GM06990 (cell line): ENCODE results near the gene ZNF79.

ENCODE experiments used
- DNase-seq: peaks from one replicate; pipeline ENCODE4 v3.0.0-alpha.2; 2011; ENCODE audit not compliant: insufficient read length; ENCODE audit errors: extremely low read depth
- H3K27me3 ChIP-seq: replicated peaks from 2 replicates; pipeline ENCODE4 v1.6.0; 2011; ENCODE audit warnings: low read length; ENCODE audit not compliant: control insufficient read depth, insufficient read depth
- H3K36me3 ChIP-seq: 2 replicates; pipeline ENCODE4 v1.5.1; 2011; ENCODE audit warnings: low read length; ENCODE audit not compliant: control insufficient read depth, insufficient read depth
- H3K4me3 ChIP-seq: replicated peaks from 2 replicates; pipeline ENCODE4 v1.5.1; 2011; ENCODE audit warnings: low read depth, mild to moderate bottlenecking, control low read depth, low read length
- CTCF ChIP-seq: IDR thresholded peaks from 2 replicates; pipeline ENCODE4 v1.5.1; 2011; ENCODE audit warnings: low read length, control low read depth, mild to moderate bottlenecking, inconsistent platforms; ENCODE audit not compliant: insufficient read depth, poor library complexity, severe bottlenecking

ZNF79 gene

GRCh38 chr9:127406799-127407491 is 17.2 kb upstream of the ZNF79 start:
- DNase-seq: no peak
- no peak for TF ChIP-seq CTCF
- H3K4me3 ChIP-seq: no peak overlapping the region
- no peaks in the 10 kb centered on the region for H3K27me3 ChIP-seq
- H3K36me3 ChIP-seq: peaks cover 1% of the 10 kb centered on the region

- TF ChIP-seq CTCF: no peak
- no peak for DNase-seq
- H3K36me3 ChIP-seq: peaks cover 1% of the 10 kb centered on the region
These were observed 16.7 kb upstream of the ZNF79 start for GRCh38 chr9:127407492-127407843.

GRCh38 chr9:127411122-127411521 is 13.1 kb upstream of the ZNF79 start:
- Histone ChIP-seq H3K4me3 (no peak overlapping the region), H3K27me3 (no peaks in the 10 kb centered on the region), H3K36me3 (no peaks in the 10 kb centered on the region; the same call in 1 of the 2 replicates)
- TF ChIP-seq CTCF: no peak
- no peak for DNase-seq

More at GRCh38 chr9:127407492-127407843, 16.7 kb upstream of the ZNF79 start:
- Histone ChIP-seq H3K27me3 (no peaks in the 10 kb centered on the region), H3K4me3 (no peak overlapping the region)

- no peak overlapping the region for H3K4me3 ChIP-seq
- peaks cover 2% of the 10 kb centered on the region for H3K36me3 ChIP-seq
- DNase-seq: no peak
- no peaks in the 10 kb centered on the region for H3K27me3 ChIP-seq
- no peak for TF ChIP-seq CTCF
These were observed 9.0 kb upstream of the ZNF79 start for GRCh38 chr9:127415141-127415540.

GRCh38 chr9:127415657-127416056 is 8.5 kb upstream of the ZNF79 start:
- DNase-seq: no peak
- no peaks in the 10 kb centered on the region for H3K27me3 ChIP-seq
- peaks cover 2% of the 10 kb centered on the region for H3K36me3 ChIP-seq
- no peak for TF ChIP-seq CTCF
- no peak overlapping the region for H3K4me3 ChIP-seq
